Activated B cell treated with CpG ODN at 0.5 μM for 24 hours (primary cell): ENCODE data around the gene SLC41A3. TPM values are rescaled to one million over a fixed set of nuclear protein-coding genes. Genes with fewer than 3 reads are reported as not detected.
"Not testable (repeated sequence)": the region's sequence is repeated elsewhere in the genome, so short reads cannot be mapped to it uniquely, and the experiment has no call there.

Source experiments
- ATAC-seq: fragments of 200-7000 bp; cut with Tn5 transposase; one replicate; pipeline ENCODE4 v1.10.0; 2021; ENCODE audit warnings: low read depth, mild to moderate bottlenecking, moderate library complexity
- CTCF ChIA-PET: fragments of 350-600 bp; sonication (Branson Sonifier 250); formaldehyde crosslinking; loops from one replicate; lab custom pipeline; 2021; ENCODE audit warnings: antibody characterized with exemption; lab: Charles Lee
- POLR2A ChIA-PET: fragments of 350-600 bp; sonication (Branson Sonifier 250); formaldehyde crosslinking; loops from one replicate; lab custom pipeline; 2021; ENCODE audit warnings: antibody characterized with exemption; lab: Charles Lee
- DNase-seq: peaks from one replicate; pipeline ENCODE4 v3.0.0; 2022
- H3K27ac Mint-ChIP-seq: one replicate; pipeline ENCODE4 v1.8.0; 2020; ENCODE audit warnings: mixed read lengths
- H3K27me3 Mint-ChIP-seq: one replicate; pipeline ENCODE4 v1.8.0; 2021; ENCODE audit warnings: mixed read lengths
- H3K36me3 Mint-ChIP-seq: one replicate; pipeline ENCODE4 v1.8.0; 2021; ENCODE audit warnings: low read depth, mixed read lengths
- H3K4me1 Mint-ChIP-seq: one replicate; pipeline ENCODE4 v1.8.0; 2021; ENCODE audit warnings: mixed read lengths
- H3K4me3 Mint-ChIP-seq: one replicate; pipeline ENCODE4 v1.8.0; 2020; ENCODE audit warnings: mild to moderate bottlenecking, mixed read lengths
- H3K9me3 Mint-ChIP-seq: one replicate; pipeline ENCODE4 v1.8.0; 2020; ENCODE audit warnings: mixed read lengths
- intact Hi-C: fragments of 100-400 bp; cut with micrococcal nuclease; formaldehyde crosslinking; loops from one replicate; pipeline ENCODE4 v1.15.1; 2024
- total RNA-seq: library from RNA; stranded (reverse); gene quantifications from 2 replicates; pipeline ENCODE4 v1.2.3, GENCODE V29; 2022
- TF ChIP-seq, protein P1 (sequence below): fragments of 200-600 bp; IDR thresholded peaks from one replicate; pipeline ENCODE4 v1.8.0; 2022; ENCODE audit warnings: antibody characterized with exemption, mild to moderate bottlenecking

Gene SLC41A3
- total RNA-seq, 1 donor from 2014 or later = 36.2 TPM

DNA sequence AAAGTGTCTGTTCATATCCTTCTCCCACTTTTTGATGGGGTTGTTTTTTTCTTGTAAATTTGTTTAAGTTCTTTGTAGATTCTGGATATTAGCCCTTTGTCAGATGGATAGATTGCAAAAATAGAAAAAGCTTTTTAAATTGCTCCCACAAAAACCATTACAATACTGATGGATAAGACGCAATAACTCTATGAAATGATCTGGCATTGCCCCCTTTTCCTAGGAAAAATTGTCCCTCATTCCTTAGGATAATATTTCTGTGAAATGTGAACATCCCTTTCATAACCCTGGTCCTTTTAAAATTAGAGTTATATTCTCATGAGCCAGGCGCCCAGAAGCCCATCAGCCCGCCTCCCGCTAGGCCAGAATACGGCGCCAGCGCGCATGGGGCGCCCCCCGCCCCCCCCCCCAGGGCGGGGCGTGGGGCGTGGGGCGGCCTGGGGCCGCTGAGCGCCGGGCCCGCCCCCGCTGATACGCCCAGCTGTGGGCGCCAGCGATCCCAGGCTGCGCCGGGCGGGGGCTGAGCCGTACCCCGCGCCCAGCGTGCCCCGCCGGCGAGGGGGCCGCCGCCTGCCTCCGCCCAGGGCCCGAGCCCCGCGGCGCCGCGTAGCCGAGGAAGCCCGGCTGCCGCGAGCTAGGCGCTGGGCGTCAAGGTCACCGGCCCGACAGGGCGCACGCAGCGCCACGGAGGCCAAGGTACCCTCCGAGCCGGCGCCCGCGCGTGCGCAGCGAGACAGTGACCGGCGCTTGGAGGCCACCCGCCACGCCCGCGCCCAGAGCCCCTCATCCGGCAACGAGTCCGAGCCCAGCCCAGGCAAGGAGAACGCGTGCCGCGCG lies 126.0 kb downstream of the SLC41A3 start:
- CTCF ChIA-PET = no interaction called here
- H3K27me3 Mint-ChIP-seq = peaks cover 22% of the 10 kb centered on the region
- TF ChIP-seq, protein P1, sequence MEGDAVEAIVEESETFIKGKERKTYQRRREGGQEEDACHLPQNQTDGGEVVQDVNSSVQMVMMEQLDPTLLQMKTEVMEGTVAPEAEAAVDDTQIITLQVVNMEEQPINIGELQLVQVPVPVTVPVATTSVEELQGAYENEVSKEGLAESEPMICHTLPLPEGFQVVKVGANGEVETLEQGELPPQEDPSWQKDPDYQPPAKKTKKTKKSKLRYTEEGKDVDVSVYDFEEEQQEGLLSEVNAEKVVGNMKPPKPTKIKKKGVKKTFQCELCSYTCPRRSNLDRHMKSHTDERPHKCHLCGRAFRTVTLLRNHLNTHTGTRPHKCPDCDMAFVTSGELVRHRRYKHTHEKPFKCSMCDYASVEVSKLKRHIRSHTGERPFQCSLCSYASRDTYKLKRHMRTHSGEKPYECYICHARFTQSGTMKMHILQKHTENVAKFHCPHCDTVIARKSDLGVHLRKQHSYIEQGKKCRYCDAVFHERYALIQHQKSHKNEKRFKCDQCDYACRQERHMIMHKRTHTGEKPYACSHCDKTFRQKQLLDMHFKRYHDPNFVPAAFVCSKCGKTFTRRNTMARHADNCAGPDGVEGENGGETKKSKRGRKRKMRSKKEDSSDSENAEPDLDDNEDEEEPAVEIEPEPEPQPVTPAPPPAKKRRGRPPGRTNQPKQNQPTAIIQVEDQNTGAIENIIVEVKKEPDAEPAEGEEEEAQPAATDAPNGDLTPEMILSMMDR = no peak
- H3K36me3 Mint-ChIP-seq = no peaks in the 10 kb centered on the region
- H3K27ac Mint-ChIP-seq = no peak overlapping the region
- peaks cover 2% of the 10 kb centered on the region for H3K4me1 Mint-ChIP-seq
- peaks cover 2% of the 10 kb centered on the region for H3K9me3 Mint-ChIP-seq
- intact Hi-C loops = no loop called here
- H3K4me3 Mint-ChIP-seq = no peak overlapping the region
- POLR2A ChIA-PET = no interaction called here
- DNase-seq (no peak), ATAC-seq (no peak)

DNA sequence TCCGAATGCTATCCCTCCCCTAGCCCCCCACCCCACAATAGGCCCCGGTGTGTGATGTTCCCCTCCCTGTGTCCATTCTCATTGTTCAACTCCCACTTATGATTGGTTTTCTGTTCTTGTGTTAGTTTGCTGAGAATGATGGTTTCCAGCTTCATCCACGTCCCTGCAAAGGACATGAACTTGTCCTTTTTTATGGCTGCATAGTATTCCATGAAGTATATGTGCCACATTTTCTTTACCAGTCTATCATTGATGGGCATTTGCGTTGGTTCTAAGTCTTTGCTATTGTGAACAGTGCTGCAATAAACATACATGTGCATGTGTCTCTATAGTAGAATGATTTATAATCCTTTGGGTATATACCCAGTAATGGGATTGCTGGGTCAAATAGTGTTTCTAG lies 126.9 kb downstream of the SLC41A3 start:
- POLR2A ChIA-PET, intact Hi-C loops, H3K36me3 Mint-ChIP-seq, H3K27ac Mint-ChIP-seq, DNase-seq, H3K4me1 Mint-ChIP-seq, ATAC-seq, H3K9me3 Mint-ChIP-seq, H3K4me3 Mint-ChIP-seq, CTCF ChIA-PET: not testable (repeated sequence)
- H3K27me3 Mint-ChIP-seq = peaks cover 23% of the 10 kb centered on the region

Other genes starting within 250 kb of the SLC41A3 start
- gene ROPN1B, start 114.9 kb downstream of the SLC41A3 start, total RNA-seq = not detected in 2 replicates
- not detected in 2 replicates for gene ALDH1L1, start 96.5 kb upstream of the SLC41A3 start, total RNA-seq